GM23338 (cell line): ENCODE data around the gene CALCOCO1.

ENCODE experiments used
- CREB1 ChIP-seq: fragments of 250-450 bp; sonication (Bioruptor Pico); IDR thresholded peaks from 2 replicates; pipeline ENCODE4 v1.5.0; 2020; ENCODE audit warnings: low read depth, mild to moderate bottlenecking, moderate library complexity
- EZH2 ChIP-seq: fragments of 200-600 bp; sonication (generic); IDR thresholded peaks from one replicate; pipeline ENCODE4 v1.8.0; 2017; ENCODE audit warnings: antibody characterized with exemption, mild to moderate bottlenecking, low read depth; ENCODE audit not compliant: unreplicated experiment
- EZH2phosphoT487 ChIP-seq: fragments of 200-600 bp; sonication (generic); IDR thresholded peaks from one replicate; pipeline ENCODE4 v1.8.1; 2018; ENCODE audit warnings: antibody characterized with exemption; ENCODE audit not compliant: unreplicated experiment
- NANOG ChIP-seq: IDR thresholded peaks from 2 replicates; pipeline ENCODE4 v1.6.1; 2016; ENCODE audit warnings: antibody characterized with exemption, borderline replicate concordance
- POLR2AphosphoS5 ChIP-seq: IDR thresholded peaks from 2 replicates; pipeline ENCODE4 v1.6.1; 2016; ENCODE audit warnings: antibody characterized with exemption, low read depth
- TF ChIP-seq, protein P1 (sequence below), 2 experiments: fragments of 200-600 bp in 1 of 2; sonication (generic) in 1 of 2; conservative IDR thresholded peaks; 2 replicates each; pipeline versions ENCODE4 v1.5.1 to v1.6.1; 2016 to 2017; ENCODE audit warnings: antibody characterized with exemption in 2 of 2, low read depth in 2 of 2, mild to moderate bottlenecking in 2 of 2, moderate library complexity in 1 of 2
- TF ChIP-seq, protein P2 (sequence below): IDR thresholded peaks from 2 replicates; pipeline ENCODE4 v1.6.1; 2016; ENCODE audit warnings: antibody characterized with exemption
- TF ChIP-seq, protein P3 (sequence below): IDR thresholded peaks from one replicate; pipeline ENCODE4 v1.6.1; 2018; ENCODE audit warnings: antibody characterized with exemption; ENCODE audit not compliant: unreplicated experiment
- TF ChIP-seq, protein P4 (sequence below): fragments of 250-450 bp; sonication (Bioruptor Pico); IDR thresholded peaks from 2 replicates; pipeline ENCODE4 v1.5.0; 2020; ENCODE audit warnings: mild to moderate bottlenecking, moderate library complexity

DNA sequence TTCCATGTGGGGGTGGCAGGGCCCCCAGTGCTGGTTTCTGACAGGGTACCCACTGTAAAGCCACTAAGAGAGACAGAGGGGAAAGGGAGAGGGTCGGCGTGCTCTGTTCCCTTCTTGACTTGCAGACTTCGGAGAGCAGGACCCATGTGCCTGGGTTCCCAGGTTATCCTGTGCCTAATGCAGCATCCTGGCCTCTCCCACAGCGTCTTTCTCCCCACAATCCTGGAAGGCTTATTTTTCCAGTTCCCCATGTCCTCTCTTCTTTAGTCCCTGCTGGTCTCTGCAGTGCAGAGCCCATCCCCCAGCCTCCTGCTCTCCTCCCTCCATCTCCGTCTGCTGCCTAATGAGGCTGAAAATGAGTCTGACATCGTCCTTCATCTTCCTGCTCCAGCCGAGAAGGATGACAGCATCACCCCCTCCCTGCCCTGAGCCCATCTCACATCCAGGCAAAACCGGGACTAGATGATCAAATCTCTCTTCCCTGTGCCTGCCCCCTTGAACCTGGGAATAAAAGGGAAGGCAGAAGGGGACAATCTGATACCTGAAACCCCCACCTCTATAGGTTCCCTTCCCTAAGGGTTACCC is 15.1 kb downstream of the CALCOCO1 start:
- TF ChIP-seq, protein P1, sequence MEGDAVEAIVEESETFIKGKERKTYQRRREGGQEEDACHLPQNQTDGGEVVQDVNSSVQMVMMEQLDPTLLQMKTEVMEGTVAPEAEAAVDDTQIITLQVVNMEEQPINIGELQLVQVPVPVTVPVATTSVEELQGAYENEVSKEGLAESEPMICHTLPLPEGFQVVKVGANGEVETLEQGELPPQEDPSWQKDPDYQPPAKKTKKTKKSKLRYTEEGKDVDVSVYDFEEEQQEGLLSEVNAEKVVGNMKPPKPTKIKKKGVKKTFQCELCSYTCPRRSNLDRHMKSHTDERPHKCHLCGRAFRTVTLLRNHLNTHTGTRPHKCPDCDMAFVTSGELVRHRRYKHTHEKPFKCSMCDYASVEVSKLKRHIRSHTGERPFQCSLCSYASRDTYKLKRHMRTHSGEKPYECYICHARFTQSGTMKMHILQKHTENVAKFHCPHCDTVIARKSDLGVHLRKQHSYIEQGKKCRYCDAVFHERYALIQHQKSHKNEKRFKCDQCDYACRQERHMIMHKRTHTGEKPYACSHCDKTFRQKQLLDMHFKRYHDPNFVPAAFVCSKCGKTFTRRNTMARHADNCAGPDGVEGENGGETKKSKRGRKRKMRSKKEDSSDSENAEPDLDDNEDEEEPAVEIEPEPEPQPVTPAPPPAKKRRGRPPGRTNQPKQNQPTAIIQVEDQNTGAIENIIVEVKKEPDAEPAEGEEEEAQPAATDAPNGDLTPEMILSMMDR (conservative IDR thresholded peaks at IDR 0.05; ENCODE audit: low read depth in 2 of 2) = no peak
- TF ChIP-seq NANOG = no peak
- TF ChIP-seq, protein P2, sequence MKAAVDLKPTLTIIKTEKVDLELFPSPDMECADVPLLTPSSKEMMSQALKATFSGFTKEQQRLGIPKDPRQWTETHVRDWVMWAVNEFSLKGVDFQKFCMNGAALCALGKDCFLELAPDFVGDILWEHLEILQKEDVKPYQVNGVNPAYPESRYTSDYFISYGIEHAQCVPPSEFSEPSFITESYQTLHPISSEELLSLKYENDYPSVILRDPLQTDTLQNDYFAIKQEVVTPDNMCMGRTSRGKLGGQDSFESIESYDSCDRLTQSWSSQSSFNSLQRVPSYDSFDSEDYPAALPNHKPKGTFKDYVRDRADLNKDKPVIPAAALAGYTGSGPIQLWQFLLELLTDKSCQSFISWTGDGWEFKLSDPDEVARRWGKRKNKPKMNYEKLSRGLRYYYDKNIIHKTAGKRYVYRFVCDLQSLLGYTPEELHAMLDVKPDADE = no peak
- TF ChIP-seq POLR2AphosphoS5 = no peak
- no peak for TF ChIP-seq EZH2
- no peak for TF ChIP-seq EZH2phosphoT487
- TF ChIP-seq, protein P3, sequence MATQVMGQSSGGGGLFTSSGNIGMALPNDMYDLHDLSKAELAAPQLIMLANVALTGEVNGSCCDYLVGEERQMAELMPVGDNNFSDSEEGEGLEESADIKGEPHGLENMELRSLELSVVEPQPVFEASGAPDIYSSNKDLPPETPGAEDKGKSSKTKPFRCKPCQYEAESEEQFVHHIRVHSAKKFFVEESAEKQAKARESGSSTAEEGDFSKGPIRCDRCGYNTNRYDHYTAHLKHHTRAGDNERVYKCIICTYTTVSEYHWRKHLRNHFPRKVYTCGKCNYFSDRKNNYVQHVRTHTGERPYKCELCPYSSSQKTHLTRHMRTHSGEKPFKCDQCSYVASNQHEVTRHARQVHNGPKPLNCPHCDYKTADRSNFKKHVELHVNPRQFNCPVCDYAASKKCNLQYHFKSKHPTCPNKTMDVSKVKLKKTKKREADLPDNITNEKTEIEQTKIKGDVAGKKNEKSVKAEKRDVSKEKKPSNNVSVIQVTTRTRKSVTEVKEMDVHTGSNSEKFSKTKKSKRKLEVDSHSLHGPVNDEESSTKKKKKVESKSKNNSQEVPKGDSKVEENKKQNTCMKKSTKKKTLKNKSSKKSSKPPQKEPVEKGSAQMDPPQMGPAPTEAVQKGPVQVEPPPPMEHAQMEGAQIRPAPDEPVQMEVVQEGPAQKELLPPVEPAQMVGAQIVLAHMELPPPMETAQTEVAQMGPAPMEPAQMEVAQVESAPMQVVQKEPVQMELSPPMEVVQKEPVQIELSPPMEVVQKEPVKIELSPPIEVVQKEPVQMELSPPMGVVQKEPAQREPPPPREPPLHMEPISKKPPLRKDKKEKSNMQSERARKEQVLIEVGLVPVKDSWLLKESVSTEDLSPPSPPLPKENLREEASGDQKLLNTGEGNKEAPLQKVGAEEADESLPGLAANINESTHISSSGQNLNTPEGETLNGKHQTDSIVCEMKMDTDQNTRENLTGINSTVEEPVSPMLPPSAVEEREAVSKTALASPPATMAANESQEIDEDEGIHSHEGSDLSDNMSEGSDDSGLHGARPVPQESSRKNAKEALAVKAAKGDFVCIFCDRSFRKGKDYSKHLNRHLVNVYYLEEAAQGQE = no peak
- no peak for TF ChIP-seq CREB1 (CRISPR knock-in tag)
- TF ChIP-seq, protein P4, sequence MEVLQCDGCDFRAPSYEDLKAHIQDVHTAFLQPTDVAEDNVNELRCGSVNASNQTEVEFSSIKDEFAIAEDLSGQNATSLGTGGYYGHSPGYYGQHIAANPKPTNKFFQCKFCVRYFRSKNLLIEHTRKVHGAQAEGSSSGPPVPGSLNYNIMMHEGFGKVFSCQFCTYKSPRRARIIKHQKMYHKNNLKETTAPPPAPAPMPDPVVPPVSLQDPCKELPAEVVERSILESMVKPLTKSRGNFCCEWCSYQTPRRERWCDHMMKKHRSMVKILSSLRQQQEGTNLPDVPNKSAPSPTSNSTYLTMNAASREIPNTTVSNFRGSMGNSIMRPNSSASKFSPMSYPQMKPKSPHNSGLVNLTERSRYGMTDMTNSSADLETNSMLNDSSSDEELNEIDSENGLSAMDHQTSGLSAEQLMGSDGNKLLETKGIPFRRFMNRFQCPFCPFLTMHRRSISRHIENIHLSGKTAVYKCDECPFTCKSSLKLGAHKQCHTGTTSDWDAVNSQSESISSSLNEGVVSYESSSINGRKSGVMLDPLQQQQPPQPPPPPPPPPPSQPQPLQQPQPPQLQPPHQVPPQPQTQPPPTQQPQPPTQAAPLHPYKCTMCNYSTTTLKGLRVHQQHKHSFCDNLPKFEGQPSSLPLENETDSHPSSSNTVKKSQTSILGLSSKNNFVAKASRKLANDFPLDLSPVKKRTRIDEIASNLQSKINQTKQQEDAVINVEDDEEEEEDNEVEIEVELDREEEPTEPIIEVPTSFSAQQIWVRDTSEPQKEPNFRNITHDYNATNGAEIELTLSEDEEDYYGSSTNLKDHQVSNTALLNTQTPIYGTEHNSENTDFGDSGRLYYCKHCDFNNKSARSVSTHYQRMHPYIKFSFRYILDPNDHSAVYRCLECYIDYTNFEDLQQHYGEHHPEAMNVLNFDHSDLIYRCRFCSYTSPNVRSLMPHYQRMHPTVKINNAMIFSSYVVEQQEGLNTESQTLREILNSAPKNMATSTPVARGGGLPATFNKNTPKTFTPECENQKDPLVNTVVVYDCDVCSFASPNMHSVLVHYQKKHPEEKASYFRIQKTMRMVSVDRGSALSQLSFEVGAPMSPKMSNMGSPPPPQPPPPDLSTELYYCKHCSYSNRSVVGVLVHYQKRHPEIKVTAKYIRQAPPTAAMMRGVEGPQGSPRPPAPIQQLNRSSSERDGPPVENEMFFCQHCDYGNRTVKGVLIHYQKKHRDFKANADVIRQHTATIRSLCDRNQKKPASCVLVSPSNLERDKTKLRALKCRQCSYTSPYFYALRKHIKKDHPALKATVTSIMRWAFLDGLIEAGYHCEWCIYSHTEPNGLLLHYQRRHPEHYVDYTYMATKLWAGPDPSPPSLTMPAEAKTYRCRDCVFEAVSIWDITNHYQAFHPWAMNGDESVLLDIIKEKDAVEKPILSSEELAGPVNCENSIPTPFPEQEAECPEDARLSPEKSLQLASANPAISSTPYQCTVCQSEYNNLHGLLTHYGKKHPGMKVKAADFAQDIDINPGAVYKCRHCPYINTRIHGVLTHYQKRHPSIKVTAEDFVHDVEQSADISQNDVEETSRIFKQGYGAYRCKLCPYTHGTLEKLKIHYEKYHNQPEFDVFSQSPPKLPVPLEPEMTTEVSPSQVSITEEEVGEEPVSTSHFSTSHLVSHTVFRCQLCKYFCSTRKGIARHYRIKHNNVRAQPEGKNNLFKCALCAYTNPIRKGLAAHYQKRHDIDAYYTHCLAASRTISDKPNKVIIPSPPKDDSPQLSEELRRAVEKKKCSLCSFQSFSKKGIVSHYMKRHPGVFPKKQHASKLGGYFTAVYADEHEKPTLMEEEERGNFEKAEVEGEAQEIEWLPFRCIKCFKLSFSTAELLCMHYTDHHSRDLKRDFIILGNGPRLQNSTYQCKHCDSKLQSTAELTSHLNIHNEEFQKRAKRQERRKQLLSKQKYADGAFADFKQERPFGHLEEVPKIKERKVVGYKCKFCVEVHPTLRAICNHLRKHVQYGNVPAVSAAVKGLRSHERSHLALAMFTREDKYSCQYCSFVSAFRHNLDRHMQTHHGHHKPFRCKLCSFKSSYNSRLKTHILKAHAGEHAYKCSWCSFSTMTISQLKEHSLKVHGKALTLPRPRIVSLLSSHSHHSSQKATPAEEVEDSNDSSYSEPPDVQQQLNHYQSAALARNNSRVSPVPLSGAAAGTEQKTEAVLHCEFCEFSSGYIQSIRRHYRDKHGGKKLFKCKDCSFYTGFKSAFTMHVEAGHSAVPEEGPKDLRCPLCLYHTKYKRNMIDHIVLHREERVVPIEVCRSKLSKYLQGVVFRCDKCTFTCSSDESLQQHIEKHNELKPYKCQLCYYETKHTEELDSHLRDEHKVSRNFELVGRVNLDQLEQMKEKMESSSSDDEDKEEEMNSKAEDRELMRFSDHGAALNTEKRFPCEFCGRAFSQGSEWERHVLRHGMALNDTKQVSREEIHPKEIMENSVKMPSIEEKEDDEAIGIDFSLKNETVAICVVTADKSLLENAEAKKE = no peak
